UCSD-AML1 (cell line): Measurements from ENCODE around the gene ADCY1.

ENCODE experiments used
- DNase-seq: peaks from one replicate; lab custom pipeline; 2025; ENCODE audit not compliant: unreplicated experiment; lab: John Stamatoyannopoulos, UW

The ADCY1 gene

GRCh38 chr7:45663167-45663921 is 89.2 kb downstream of the ADCY1 start:
- peak; percentile 32 for DNase-seq

GRCh38 chr7:45663965-45664633 is 89.9 kb downstream of the ADCY1 start:
- DNase-seq: no peak

DNA sequence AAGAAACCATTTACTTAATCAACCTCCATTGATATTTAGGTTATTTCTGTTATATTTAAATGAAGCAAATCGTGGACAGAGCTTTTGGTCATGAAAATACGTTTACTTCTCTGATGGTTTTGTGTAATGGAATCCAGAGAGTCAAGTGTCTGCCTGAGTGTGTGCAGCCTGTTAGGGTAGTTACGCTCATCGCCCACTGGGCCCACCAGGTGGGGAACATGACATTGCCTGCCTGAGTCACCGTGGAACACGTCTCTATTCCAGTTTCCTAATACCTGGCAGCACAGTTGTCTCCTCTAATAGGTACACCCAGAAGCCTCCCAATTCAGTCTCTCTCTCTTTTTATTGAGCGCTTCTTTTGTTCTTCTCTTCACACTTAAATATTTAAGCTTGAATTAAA is 91.0 kb downstream of the ADCY1 start:
- no peak for DNase-seq

- no peak for DNase-seq
Measured at GRCh38 chr7:45670227-45670626, 96.1 kb downstream of the ADCY1 start.

DNA sequence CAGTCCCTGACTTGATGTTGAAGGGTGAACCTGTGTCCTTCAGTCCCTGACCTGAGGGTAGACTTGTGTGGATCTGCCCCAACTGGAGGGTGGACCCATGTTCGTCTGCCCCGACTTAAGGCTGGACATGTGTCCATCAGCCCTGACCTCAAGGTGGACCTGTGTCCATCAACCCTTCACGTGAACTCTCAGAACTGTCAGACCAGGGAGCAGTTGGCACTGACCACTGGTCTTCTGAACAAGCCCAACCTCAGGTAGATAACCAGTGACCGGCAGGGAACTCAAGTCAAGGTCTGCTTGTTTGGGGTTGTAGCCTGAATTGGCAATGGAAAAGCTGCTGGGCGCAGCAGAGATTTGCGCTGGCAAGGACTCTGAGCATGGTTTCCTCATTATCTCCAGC is 96.5 kb downstream of the ADCY1 start:
- no peak for DNase-seq

DNA sequence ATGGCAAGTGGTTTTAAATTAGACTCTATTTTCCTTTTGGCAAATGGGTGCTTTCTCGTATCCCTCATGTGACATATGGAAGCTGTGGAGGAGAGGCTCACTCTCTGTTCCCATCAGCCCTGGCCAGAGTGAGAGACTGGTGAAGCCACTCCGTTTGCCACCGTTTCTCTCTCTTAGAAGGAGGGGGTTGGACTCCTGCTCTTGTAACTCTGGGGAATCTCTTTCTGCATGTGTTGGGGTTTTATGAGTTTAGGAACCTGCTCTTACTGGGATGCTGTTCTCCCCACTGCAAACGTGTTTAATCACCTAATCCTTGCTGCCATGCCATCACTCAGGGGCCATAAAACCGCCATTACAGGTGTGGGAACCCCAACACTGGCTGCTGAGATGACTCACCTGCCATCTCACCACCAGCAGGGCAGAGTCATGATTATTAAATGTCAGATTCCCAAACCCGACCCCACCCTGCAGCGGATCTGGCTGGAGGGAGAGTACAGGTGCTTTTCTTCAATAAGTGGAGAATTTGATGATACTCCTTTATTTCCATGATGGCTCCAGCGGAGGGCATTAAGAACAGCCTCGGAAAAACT is 103.2 kb downstream of the ADCY1 start:
- DNase-seq: no peak

- DNase-seq: no peak
Measured at GRCh38 chr7:45679516-45679915, 105.3 kb downstream of the ADCY1 start.

- DNase-seq: no peak
Measured at GRCh38 chr7:45680776-45681175, 106.6 kb downstream of the ADCY1 start.

GRCh38 chr7:45681596-45682357 is 107.6 kb downstream of the ADCY1 start:
- DNase-seq: no peak

- no peak for DNase-seq
Measured at GRCh38 chr7:45682358-45682735, 108.2 kb downstream of the ADCY1 start.

DNA sequence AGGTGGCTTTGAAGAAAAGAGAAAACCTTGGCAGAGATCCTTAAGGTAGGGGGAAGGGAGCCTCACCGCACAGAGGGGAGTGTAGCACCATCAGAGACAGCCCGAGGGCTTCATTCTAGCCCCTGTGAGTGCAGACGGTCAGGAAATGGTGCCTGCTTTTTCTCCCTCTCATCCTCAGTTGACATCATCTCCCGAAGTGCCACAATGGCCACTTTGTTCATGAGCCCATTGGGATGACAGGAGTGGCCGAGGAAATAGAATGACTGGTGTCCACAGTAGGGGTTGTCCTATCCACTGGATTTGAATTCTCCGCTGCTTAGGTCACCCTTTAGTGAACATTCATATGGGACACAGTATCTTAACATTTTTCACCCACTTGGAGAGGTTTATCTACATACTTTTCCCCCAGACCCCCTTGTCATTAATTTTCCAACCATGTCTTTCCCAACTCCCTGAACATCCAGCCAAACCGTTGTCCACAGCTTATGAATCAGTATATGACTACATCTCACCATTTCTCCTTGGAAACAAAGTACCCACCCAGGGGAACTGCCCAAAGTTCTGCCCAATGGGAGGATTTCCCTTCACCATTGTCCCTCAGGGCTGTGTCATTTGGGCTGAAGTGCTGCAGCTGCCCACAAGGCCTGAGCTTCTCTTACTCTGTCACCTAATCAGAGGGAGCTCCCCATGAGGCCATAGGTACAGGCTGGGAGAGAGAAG is 108.8 kb downstream of the ADCY1 start:
- DNase-seq: no peak

DNA sequence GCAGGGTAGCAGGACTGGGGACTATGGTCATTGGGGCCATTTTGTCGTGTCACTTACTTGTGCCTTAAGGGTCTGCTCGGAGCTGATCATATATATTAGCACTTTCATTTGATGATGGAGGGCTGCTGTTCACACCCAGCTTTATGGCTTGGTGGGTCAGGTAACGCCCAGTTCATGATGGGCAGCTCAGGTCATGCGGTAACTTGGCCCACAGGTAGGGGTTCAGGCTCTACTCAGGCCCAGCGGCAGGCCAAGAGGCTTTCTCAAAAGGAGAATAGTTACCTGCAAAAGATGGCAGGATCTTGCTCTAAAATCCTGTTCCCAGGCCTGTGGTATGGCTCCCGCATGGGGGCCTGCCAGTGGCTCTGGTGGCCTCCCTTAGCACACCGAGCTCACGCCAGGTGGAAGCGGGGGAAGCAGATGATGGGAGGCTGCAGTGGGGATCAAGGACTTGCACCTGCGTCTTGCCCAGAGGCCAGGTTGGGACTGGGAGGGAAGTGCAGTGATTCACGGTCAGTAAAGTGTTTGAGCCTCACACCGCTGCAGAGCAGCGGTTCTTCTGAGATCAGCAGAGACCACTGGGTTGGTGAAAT is 109.5 kb downstream of the ADCY1 start:
- DNase-seq: no peak

- no peak for DNase-seq
Measured at GRCh38 chr7:45684910-45685618, 110.9 kb downstream of the ADCY1 start.

- no peak for DNase-seq
Measured at GRCh38 chr7:45685619-45686240, 111.6 kb downstream of the ADCY1 start.

DNA sequence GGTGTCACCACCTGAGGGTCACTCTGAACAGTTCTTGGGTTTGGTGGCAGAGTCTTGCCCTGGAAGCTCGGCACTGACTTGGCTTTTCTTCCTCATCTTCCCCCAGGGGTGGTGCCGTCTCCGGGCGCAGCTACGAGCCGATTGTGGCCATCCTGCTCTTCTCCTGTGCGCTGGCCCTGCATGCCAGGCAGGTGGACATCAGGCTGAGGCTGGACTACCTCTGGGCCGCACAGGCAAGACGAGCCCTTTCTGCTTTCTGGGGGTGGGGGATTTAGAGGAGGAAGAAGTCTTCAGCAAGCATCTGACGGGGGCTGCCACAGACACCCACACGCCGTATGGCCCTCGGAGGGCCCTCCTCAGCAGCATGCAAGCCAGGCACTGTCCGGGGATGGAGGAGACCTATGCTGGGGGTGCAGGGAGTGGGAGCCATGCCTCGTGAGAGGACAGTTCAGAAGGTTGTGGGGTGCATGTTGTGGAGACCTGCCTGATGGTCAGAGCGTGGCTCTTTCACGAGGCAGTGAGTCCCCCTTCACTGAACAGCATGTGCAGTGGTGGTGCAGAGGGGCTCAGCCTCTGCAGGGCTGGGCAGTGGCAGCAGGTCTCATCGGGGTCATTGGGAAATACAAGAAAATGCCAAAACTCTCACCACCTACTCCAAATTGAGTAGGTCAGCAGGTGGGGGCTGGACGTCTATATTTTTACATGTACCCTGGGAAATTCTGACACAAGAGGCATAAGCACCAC is 112.4 kb downstream of the ADCY1 start:
- no peak for DNase-seq

- no peak for DNase-seq
Measured at GRCh38 chr7:45687185-45687560, 113.0 kb downstream of the ADCY1 start.

GRCh38 chr7:45687721-45688120 is 113.6 kb downstream of the ADCY1 start:
- DNase-seq: no peak

DNA sequence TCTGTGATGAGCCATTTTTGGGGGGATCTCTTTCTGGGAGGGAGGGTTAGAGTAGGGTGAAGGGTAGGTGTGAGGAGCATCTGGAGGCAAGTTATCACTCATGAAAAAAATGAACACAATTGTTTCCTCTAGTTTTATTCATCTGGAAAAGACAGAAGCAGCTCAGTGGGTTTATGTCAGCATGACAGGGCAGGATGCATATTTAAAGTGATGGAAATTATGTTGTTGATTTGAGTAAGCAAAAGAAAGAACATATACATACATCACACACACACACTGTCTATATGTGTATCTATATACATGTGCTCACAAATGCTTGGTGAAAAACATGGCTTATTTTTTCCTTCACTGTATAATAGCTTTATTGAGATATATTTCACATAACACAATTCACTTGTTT is 114.2 kb downstream of the ADCY1 start:
- DNase-seq: no peak
